Measurements from ENCODE around the gene ZNF625.
"Not testable (repeated sequence)": the region's sequence is repeated elsewhere in the genome, so short reads cannot be mapped to it uniquely, and the experiment has no call there.

ZNF625 gene

DNA sequence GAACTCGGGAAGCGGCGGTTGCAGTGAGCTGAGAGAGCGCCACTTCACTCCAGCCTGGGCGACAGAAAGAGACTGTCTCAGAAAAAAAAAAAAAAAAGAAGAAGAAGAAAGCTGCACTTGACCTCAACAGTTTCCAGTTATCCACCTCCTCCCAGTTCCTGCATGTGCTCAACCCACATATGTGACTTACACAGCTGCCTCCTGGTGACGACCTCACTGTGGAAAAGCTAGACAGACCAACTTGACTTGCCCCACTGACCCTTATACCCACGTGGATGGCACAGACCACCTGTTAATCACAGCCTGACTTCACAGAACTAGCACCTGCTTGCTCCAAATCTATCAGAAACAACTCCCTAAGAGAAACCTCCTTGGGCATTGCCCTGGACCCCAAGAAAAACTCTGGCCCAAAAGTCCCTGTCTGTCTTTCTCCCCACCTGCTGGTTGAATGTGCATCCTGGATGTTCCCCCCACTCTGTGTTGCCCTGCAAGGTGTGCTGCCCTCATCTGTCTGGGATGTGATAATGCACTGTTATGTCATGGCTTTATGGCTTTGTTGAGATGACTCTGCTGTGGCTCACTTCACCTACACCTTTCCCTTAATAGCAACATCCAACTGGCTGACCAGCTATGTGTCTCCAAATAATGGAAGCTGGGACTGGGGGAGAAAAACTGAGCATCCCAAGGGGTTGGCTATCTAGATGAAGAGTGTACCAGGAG is 19.2 kb downstream of the ZNF625 start:
- FAIRE-seq = no peak

DNA sequence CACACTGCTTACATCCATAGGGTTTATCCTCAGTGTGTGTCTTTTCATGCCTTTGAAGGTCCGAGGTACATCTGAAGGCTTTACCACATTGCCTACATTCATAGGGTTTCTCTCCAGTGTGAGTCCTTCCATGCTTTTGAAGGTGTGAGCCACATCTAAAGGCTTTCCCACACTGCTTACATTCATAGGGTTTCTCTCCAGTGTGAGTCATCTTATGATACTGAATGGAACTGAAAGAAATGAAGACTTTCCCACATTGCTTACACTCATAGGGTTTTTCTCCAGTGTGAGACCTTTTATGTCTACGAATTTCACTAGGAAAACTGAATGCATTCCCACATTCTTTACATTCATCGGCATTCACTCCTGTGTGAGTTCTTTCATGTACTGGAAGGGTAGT is 23.5 kb downstream of the ZNF625 start:
- FAIRE-seq = no peak

DNA sequence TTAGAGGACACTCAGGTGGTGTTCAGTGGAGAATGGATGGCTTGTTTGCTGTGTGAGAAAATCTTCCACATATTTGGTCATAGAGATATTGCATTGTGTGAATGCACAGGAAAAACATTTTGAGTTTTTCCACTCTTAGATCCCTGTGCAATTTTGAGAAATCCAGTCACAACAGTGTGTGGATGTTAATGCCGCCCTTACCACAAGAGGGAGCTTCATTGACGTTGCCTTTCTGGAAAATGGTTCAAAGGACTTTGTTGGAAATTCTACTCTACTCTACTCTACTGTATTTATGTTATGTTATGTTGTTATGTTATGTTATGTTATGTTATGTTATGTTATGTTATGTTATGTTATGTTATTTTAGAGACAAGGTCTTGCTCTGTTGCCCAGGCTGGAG is 29.8 kb downstream of the ZNF625 start:
- peak; percentile 43 for FAIRE-seq

DNA sequence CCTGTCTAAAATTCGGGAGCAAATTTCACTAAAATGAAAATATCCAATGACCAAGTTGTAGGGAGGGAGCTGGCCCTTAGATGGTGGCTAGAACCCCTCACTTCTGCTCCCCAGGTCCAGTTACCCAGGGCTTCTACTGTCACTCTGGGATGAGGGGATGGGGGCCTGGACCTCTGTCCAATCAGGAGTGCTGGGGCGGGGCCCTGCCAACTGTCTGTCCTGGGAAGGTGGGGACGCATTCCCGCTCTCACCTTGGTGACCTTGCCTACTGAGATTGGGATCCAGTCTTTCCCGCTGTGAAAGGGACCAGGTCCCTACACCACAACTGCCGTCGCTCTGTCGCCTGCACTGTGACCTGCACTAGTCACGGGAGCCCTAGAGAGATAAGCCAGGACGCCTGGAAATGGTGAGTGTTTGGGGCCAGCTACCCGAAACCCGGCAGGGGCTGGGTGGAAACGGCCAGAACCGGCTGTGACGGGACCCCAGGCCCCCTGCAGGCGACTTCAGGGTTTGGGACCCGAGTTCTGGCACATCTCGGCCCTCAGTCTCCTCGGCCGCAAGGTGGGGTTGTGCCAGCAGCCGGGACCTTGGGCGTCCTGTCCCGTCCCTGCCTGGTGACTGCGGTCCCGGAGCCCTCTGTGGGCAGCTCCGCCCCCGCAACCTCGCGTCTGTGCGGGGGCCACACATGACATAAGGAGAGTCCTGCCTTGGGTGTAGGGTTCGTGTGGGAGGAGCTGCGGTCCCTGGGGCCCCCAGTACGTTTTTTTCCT is 39.1 kb downstream of the ZNF625 start:
- FAIRE-seq = no peak

DNA sequence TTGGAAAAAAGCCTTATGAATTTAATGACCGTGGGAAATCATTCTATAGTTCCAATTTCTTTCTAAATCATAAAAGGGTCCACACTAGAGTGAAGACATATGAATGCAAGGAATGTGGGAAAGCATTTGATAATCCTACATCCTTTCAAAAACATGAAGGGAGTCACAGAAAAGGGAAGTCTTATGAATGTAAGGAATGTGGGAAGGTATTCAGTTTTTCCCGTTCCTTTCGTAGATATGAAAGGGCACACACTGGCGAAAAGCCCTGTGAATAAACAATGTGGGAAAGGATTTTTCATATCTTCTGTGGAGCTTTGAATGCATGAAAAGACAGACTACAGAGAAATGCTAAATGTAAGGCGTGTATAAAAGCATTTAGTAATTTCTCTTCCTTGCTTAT is 43.4 kb downstream of the ZNF625 start:
- no peak for FAIRE-seq

DNA sequence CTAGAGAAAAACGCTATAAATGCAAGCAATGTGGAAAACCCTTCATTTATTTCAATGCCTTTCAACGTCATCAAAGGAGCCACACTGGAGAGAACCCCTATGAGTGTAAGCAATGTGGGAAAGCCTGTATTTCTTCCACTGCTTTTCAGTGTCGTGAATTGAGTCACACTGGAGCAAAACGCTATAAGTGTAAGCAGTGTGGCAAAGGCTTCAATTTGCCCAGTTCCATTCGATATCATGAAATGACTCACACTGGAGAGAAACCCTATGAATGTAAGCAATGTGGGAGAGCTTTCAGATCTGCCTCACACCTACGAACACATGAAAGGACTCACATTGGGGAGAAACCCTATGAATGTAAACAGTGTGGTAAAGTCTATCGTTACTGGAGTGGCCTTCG is 43.8 kb downstream of the ZNF625 start:
- FAIRE-seq = no peak

DNA sequence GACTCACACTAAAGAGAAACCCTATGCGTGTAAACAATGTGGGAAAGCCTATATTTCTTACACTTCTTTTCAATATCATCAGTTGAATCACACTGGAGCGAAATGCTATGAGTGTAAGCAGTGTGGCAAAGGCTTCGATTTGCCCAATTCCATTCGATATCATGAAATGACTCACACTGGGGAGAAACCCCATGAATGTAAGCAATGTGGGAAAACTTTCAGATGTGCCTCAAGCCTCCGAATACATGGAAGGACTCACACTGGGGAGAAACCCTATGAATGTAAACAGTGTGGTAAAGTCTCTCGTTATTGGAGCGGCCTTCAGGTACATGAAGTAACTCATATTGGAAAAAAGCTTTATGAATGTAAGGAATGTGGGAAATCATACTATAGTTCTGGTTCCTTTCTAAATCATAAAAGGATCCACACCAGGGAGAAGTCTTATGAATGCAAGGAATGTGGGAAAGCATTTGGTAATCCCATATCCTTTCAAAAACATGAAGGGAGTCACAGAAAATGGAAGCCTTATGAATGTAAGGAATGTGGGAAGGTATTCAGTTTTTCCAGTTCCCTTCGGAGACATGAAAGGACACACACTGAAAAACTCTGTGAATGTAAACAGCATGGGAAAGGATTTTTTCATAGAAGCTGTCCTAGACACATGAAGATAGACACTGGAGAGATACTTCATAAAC is 44.4 kb downstream of the ZNF625 start:
- no peak for FAIRE-seq

DNA sequence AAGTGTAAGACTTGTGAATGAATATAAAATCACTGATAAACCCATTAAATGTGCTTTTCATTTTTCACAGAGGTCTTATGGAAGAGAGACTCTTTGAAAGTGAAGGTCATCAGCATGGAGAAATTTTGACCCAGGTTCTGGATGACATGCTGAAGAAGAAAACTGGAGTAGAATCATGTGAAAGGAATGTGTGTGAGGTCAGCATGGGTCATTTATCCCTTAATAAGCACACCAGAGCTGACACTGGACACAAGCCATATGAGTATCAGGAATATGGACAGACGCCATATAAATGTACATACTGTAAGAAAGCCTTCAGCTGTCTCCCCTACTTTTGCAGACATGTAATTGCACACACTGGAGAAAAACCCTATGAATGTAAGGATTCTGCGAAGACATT is 45.4 kb downstream of the ZNF625 start:
- no peak for FAIRE-seq

DNA sequence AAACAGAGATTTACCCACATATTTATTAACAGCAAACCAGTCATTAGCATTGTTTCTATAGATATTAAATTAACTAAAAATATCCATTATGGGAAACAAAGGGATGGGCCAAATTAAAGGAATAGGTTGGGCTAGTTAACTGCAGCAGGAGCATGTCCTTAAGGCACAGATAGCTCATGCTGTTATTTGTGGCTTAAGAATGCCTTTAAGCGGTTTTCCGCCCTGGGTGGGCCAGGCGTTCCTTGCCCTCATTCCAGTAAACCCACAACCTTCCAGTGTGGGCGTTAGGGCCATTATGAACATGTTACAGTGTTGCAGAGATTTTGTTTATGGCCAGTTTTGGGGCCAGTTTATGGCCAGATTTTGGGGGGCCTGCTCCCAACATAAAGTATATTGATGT is 52.6 kb downstream of the ZNF625 start:
- not testable (repeated sequence) for FAIRE-seq

DNA sequence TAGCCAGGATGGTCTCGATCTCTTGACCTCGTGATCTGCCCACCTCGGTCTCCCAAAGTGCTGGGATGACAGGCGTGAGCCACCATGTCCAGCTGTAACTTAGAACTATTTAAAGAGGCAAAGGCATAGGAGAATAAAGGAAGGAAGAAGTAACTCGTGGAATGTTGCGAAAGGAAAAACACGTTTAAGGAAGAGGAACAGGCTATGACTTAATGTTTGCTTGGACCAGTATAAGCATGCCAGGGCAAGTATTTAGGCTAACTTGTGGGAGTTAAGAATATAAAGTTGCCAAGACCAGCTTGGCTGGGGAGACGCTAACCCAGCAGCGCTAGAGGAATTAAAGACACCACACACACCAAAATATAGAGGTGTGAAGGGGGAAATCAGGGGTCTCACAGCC is 58.5 kb downstream of the ZNF625 start:
- FAIRE-seq = no peak

DNA sequence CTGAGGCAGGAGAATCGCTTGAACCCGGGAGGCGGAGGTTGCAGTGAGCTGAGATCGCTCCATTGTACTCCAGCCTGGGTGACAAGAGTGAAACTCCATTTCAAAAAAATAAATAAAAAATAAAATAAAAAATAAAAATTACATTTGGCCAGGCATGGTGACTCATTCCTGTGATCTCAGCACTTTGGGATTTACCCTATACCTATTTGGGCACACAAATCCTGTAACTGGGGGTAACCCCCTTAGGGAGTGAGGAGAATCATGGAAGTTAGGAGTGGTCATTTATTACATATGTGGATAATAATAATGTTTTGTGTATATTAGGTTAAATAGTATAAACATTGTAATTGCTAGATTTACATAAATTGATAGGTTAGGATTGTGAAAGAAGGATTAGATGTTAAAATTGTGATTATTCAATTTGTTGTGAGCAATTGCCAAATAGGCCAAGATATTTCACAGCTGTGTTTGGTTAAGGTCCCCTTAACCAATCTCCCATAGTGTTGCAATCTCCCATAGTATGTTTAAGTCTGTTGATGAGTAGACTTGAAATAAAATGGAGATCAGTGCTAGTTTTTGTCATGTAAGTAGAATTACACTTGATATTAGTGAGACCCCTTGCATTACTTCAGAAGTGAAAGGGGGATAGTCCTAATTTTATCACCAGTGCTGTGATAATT is 61.3 kb downstream of the ZNF625 start:
- FAIRE-seq = no peak

Data from islet of Langerhans (tissue), 1 donor.